ENCODE data around the gene NCOA4. TPM values are rescaled to one million over a fixed set of nuclear protein-coding genes. Genes with fewer than 3 reads are reported as not detected.
A peak's percentile ranks its signal among the peaks of the same experiment; 100 is the strongest.

Gene NCOA4
- total RNA-seq, 2 experiments from 2014 or later: 86.2 to 86.6 TPM

- ATAC-seq (no peak), DNase-seq (no peak)
- H3K4me1 Mint-ChIP-seq (ENCODE audit: low read depth): peaks cover 51% of the 10 kb centered on the region
- CTCF ChIA-PET: interaction anchor here (0.9 to 4.5 kb wide), 3 partner anchors 9 to 212 kb away, joined by 3 to 22 read pairs (median 7); no protein-coding TSS in a partner anchor
- POLR2A ChIA-PET: interaction anchor here (1.2 to 1.7 kb wide), 2 partner anchors 12 to 15 kb away, joined by 3 to 5 read pairs; no protein-coding TSS in a partner anchor
- H3K4me3 Mint-ChIP-seq: no peak overlapping the region
- H3K27me3 Mint-ChIP-seq: no peaks in the 10 kb centered on the region
- peak overlapping the region; percentile 30 for H3K27ac Mint-ChIP-seq
- TF ChIP-seq, protein P1, sequence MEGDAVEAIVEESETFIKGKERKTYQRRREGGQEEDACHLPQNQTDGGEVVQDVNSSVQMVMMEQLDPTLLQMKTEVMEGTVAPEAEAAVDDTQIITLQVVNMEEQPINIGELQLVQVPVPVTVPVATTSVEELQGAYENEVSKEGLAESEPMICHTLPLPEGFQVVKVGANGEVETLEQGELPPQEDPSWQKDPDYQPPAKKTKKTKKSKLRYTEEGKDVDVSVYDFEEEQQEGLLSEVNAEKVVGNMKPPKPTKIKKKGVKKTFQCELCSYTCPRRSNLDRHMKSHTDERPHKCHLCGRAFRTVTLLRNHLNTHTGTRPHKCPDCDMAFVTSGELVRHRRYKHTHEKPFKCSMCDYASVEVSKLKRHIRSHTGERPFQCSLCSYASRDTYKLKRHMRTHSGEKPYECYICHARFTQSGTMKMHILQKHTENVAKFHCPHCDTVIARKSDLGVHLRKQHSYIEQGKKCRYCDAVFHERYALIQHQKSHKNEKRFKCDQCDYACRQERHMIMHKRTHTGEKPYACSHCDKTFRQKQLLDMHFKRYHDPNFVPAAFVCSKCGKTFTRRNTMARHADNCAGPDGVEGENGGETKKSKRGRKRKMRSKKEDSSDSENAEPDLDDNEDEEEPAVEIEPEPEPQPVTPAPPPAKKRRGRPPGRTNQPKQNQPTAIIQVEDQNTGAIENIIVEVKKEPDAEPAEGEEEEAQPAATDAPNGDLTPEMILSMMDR (IDR thresholded peaks at IDR 0.05): no peak
- intact Hi-C loops (cut with micrococcal nuclease): no loop called here
- H3K36me3 Mint-ChIP-seq (ENCODE audit: low read depth): peaks cover 32% of the 10 kb centered on the region
- no peaks in the 10 kb centered on the region for H3K9me3 Mint-ChIP-seq
Measured at GRCh38 chr10:46016811-46017210, 13.6 kb downstream of the NCOA4 start.

- peak overlapping the region; percentile 52 for H3K27ac Mint-ChIP-seq
- ChIA-PET CTCF (interaction anchor here (1.4 to 4.5 kb wide), 3 partner anchors 11 to 213 kb away, joined by 4 to 22 read pairs (median 7); no protein-coding TSS in a partner anchor), POLR2A (interaction anchor here (0.6 to 1.7 kb wide), 4 partner anchors 11 to 793 kb away, joined by 3 to 5 read pairs (median 3); no protein-coding TSS in a partner anchor)
- H3K4me1 Mint-ChIP-seq (ENCODE audit: low read depth): peaks cover 47% of the 10 kb centered on the region
- ATAC-seq (no peak), DNase-seq (no peak)
- no peaks in the 10 kb centered on the region for H3K27me3 Mint-ChIP-seq
- H3K9me3 Mint-ChIP-seq: no peaks in the 10 kb centered on the region
- TF ChIP-seq, protein P1 (IDR thresholded peaks at IDR 0.05): no peak
- intact Hi-C loops (cut with micrococcal nuclease): no loop called here
- H3K36me3 Mint-ChIP-seq (ENCODE audit: low read depth): peaks cover 34% of the 10 kb centered on the region
- no peak overlapping the region for H3K4me3 Mint-ChIP-seq
Measured at GRCh38 chr10:46016190-46016589, 14.2 kb downstream of the NCOA4 start.

DNA sequence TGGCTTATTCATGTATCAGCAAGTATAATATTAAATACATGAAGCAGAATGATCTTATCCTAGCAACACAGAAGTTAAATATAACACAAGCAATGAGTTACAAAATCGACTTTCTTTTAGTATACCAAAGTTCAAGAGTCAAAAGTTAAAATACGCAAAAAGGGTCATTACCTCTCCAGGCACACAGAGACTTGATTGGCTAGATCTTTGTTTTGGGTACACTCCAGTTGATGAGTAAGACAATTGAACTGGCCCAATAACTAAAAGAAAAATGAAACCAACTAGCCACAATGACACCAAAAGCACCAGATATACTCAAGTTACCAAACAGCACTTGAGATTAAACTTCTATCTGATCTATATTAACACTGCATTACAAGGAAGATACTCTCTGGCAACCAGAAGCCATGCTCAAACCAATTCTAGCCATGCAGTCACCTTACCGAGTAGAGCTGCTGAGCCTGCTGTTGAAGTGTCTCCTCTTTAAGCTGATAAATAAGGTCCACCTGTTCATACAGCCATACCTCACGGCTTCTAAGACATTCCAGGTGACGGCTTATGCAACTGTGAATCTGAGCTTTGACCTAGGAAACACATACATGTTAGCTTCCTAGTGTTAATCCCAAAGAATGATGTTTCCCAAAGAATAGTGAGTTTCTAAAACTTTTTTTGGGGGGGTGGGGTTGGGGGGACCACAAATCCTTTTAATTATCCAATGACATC, 15.6 kb downstream of the NCOA4 start:
- intact Hi-C loops (cut with micrococcal nuclease): no loop called here
- Mint-ChIP-seq H3K9me3 (no peaks in the 10 kb centered on the region), H3K36me3 (ENCODE audit: low read depth) (peaks cover 41% of the 10 kb centered on the region), H3K4me3 (no peak overlapping the region), H3K4me1 (ENCODE audit: low read depth) (peaks cover 36% of the 10 kb centered on the region), H3K27me3 (no peaks in the 10 kb centered on the region), H3K27ac (peak overlapping the region; percentile 65)
- ChIA-PET CTCF (interaction anchor here (1.2 to 4.5 kb wide), 3 partner anchors 9 to 14 kb away, joined by 3 to 22 read pairs (median 4); no protein-coding TSS in a partner anchor), POLR2A (no interaction called here)
- ATAC-seq: no peak
- DNase-seq: no peak
- TF ChIP-seq, protein P1 (IDR thresholded peaks at IDR 0.05): no peak

- Mint-ChIP-seq H3K4me3 (no peak overlapping the region), H3K27me3 (no peaks in the 10 kb centered on the region), H3K36me3 (ENCODE audit: low read depth) (peaks cover 42% of the 10 kb centered on the region), H3K27ac (peak overlapping the region; percentile 25), H3K9me3 (no peaks in the 10 kb centered on the region), H3K4me1 (ENCODE audit: low read depth) (peaks cover 30% of the 10 kb centered on the region)
- intact Hi-C loops (cut with micrococcal nuclease): no loop called here
- TF ChIP-seq, protein P1 (IDR thresholded peaks at IDR 0.05): no peak
- CTCF ChIA-PET: no interaction called here
- no peak for ATAC-seq
- POLR2A ChIA-PET: no interaction called here
- DNase-seq: no peak
Measured at GRCh38 chr10:46014206-46014605, 16.2 kb downstream of the NCOA4 start.

GRCh38 chr10:46012746-46013145, 17.7 kb downstream of the NCOA4 start:
- intact Hi-C loops (cut with micrococcal nuclease): no loop called here
- peaks cover 51% of the 10 kb centered on the region for H3K36me3 Mint-ChIP-seq (ENCODE audit: low read depth)
- ATAC-seq (no peak), DNase-seq (no peak)
- H3K27me3 Mint-ChIP-seq: no peaks in the 10 kb centered on the region
- CTCF ChIA-PET: interaction anchor here (0.6 to 1.1 kb wide), 2 partner anchors 8 to 13 kb away, joined by 3 read pairs; no protein-coding TSS in a partner anchor
- peak overlapping the region; percentile 42 for H3K27ac Mint-ChIP-seq
- no peaks in the 10 kb centered on the region for H3K9me3 Mint-ChIP-seq
- TF ChIP-seq, protein P1 (IDR thresholded peaks at IDR 0.05): no peak
- peaks cover 20% of the 10 kb centered on the region for H3K4me1 Mint-ChIP-seq (ENCODE audit: low read depth)
- H3K4me3 Mint-ChIP-seq: no peak overlapping the region
- POLR2A ChIA-PET: no interaction called here

All from activated CD8-positive, alpha-beta T cell treated with anti-CD3 and anti-CD28 coated beads for 36 hours (primary cell).